ENCODE measurements around the gene TTC13.

The TTC13 gene

GRCh38 chr1:230867101-230867902 is 111.4 kb downstream of the TTC13 start:
- DNase-seq: no peak

DNA sequence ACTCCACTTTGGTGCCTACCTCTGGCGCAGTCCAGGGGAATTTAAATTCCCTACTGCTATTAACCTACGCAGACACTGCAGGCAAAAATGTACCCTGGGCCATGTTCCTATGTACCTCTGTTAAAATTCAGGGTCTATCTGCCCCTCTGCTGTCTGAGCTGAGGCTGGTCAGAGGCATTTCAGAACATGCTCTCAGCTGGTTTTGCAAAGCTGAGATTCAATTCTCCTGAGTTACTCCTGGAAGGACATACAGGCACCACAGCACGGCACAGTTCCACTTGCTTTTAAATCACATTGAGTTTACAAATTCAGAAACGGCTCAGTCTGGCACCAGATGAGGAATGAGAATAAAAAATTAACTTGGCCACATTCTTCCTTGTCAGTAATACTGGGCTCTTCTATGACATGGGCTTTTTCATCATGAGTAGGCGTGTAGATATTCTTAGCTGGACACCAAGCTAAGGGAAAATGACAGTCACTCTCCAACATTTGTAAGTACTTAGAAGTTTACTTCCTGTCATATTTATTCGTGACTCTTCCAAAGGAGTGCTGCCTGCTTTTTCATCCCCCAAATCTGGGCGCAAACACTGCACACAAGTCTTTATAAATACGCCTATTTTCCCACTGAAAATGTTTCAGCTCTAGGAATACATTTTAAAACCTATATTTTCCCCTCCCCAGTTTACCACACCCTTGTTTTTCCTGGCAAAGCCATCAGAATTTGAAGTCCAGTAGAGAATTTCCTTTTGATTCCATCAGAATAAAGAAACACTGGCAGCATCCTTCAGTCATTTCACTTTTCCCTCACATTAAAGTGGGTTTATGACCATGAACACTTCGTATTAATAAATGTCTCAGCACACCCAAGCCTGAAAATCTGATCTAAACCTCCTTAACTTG is 112.2 kb downstream of the TTC13 start:
- DNase-seq: no peak

- DNase-seq: no peak
These were observed 113.4 kb downstream of the TTC13 start for GRCh38 chr1:230865062-230865817.

DNA sequence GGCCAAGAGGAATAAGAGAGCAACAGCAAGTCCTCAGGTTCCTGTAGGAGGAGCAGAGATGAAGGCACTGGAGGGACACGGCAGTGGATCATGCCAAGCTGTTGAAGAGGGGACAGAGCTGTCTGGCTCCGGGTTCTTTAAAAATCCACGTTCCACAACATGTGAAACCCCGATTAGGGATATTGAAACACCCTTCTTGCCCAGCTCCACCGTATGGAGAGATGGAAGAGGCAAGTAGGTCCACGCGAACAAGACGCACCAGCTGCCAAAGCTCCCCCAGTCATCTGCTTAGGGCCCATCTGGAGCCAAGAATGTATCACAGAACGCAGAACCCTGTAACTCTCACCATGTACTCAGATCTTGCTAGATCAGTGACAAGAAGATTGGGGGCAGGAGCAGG is 114.2 kb downstream of the TTC13 start:
- no peak for DNase-seq

- no peak for DNase-seq
These were observed 115.2 kb downstream of the TTC13 start for GRCh38 chr1:230863449-230863848.

GRCh38 chr1:230861970-230862595 is 116.6 kb downstream of the TTC13 start:
- DNase-seq: no peak

DNA sequence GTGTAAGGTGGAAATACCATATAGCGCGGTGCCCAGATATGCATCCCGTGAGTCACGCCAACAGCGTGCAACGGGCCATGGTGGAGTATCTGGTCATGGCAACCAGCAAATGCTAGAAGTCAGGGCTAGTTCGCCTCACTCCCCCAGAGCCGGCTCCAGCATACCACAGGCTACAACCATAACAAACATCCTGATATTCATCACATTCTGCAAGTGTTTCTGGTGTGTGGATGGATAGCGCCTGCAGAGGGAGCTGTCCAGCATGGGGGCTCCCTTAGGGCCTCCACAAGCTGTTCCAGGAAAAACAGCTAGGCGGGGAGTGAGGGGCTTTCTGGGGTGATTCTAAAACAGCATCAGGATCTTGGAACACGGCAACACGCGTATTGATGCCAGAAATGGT is 117.2 kb downstream of the TTC13 start:
- DNase-seq: no peak

DNA sequence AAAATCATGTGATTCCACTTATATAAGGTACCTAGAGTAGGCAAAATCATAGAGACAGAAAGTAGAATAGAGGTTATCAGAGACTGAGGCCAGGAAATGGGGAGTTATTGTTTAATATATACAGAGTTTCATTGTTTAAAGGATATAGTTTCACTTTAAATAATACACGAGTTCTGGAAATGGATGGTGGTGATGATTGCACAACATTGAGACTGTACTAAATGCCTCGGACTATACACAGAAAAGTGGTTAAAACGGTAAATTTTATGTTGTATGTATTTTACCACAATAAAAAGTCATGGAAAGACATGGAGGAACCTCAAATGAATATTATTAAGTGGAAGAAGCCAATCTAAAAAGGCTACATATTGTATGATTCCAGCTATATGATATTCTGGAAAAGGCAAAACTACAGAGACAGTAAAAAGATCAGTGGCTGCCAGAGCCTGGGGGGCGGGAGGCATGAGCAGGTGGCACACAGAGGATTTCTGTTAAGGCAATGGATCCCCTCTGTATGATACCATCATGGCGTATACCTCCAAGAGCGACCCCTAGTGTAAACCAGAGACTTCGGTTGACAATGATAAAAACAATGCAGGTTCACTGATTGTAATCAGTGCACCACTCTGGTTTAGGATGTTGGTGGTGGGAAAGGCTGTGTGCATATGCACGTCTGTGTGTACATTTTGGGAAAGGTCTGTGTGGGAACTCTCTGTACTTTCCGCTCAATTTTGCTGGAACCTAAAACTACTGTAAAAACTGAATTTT is 117.9 kb downstream of the TTC13 start:
- DNase-seq: no peak

DNA sequence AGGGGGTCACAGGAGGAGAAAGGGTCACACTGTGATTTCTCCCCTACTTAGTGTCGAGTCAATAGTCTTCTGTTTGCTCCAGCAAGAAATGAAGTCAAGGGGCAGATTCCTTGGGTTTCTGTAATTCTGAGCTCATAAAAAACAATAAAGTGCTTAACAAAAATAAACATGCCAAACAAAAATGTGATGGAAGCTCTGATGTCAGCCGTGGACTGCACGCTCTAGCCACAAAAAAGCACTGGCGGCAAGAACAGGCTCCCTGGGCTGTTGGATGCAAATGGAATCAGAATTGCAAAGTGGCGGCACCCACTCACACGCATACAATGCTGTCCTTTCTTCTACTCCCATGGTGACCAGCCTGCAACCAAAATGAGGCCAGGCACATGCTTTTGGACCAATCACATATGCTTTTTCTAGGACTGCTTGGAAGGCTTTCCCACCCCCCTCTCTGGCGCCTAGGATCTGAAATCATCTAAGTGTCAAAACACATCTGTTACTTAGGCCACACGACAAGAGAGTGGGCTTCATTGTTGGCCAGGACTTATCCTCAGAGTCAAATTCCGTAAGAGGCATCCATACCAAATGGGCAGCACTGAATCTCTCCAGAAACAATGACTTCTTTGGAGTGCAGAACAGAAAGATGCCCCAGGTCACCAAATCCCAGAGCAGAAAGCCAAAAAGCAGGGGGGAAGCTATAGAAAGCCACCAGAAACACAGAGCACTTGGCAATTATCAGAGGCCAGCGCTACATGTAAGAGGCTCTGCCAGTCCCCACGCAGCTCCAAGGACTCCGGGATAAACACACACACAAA is 119.5 kb downstream of the TTC13 start:
- DNase-seq: no peak

DNA sequence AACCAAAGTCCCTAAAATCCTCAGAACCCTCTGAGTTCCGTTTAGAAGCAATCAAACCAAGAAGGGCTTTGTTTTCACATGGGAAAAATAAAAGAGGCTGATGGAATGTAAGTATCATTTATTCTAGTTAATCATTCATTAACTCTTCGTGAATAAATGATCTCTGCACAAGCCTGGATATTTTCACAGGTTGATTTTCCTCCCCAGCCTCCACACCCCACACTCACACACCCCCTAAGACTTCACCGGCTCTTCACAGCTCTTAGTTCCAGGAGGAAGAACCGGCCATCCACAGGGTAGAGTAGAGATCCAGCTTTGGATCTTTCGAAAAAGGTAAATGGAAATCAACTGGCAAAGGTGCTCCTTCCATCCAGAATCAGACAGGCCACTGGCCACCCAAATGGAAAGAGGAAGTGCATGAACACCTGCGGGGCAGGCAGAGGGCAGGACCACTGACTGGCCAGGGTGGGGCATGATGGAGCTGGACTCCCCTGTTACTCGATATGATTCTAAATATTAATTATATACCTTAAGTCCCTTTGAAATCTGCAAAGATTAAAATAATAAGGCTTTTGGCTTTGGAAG is 120.3 kb downstream of the TTC13 start:
- no peak for DNase-seq

DNA sequence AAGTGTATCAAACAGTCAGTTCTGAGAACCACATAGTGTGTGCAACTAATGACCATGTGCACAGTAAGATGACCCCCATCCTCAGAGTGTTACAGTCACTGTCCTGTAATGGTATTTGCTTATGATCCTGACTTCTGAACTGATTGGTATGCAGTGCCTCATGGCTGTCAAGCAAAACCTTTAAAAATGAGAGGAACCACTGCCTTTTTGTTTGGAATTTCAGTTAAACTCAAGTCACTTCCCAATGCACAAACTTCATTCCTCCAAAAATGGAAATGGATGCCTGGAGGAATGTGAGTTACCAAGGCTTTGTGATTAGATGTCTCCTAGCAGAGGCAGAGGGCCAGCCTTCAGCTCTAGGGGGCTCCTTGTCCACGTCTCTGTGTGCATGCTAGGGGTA is 120.8 kb downstream of the TTC13 start:
- DNase-seq: no peak

DNA sequence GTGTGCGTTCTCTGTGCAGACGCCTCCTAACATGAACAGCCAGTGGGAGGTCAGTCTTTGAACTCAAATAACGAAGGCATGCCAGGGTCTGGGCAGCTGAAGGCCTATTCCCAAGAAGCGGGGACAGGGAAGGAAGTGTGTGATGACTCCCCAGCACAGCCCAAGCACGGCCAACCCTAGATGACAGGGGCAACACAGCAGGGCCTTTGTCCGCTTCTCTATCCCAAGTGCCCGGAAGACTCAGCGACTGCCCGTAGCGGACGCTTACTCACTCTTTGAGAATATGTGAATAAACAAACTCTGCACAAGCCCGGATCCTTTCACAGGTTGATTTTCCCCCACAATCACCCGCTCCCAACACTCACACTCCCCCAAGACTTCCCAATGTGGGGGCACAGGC is 121.6 kb downstream of the TTC13 start:
- no peak for DNase-seq
